Measurements from ENCODE around the gene PSME3.

DNA sequence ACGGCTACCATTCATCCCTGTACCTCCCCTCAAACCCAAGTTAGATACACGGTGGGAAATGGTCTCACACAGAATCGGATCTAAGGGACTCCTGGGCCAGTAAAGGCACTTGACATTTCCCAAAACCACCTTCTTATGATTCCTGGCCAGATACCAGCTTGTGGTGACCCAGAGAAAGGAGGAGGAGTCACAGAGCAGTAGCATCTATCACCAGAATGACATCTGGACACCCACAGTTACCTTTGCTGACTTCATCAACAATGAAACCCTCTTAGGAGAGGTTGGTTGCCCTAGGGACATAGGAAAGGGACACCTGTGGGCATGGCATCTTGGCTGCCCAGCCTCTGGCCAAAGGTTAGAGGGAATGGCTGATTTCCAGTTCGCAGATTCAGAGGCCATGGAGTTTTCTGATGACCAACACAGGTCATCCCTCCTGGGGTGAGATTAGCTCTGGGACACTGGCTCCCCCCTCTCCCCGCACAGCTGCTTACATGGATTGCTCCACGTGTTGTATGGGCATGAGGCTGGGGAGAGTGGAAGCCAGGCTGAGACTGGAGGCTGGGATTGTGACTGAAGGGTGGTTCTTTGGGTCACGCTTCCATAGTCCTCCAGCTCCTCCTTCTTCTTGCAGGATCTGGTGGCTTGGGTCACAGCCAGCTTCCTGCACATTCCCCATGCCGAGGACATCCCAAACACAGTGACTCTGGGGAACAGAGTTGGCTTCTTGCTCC lies 16.4 kb downstream of the PSME3 start:
- TF ChIP-seq, protein P1, sequence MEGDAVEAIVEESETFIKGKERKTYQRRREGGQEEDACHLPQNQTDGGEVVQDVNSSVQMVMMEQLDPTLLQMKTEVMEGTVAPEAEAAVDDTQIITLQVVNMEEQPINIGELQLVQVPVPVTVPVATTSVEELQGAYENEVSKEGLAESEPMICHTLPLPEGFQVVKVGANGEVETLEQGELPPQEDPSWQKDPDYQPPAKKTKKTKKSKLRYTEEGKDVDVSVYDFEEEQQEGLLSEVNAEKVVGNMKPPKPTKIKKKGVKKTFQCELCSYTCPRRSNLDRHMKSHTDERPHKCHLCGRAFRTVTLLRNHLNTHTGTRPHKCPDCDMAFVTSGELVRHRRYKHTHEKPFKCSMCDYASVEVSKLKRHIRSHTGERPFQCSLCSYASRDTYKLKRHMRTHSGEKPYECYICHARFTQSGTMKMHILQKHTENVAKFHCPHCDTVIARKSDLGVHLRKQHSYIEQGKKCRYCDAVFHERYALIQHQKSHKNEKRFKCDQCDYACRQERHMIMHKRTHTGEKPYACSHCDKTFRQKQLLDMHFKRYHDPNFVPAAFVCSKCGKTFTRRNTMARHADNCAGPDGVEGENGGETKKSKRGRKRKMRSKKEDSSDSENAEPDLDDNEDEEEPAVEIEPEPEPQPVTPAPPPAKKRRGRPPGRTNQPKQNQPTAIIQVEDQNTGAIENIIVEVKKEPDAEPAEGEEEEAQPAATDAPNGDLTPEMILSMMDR (IDR thresholded peaks at IDR 0.05; ENCODE audit: poor library complexity), result no peak
- TF ChIP-seq EZH2phosphoT487 (IDR thresholded peaks at IDR 0.05; ENCODE audit: low read depth, severe bottlenecking, unreplicated experiment), result no peak
